Glutamatergic neuron (in vitro differentiated cells): ENCODE data around the gene SLC7A7. TPM values are rescaled to one million over a fixed set of nuclear protein-coding genes. Genes with fewer than 3 reads are reported as not detected.

Experiments used
- DNase-seq: peaks from one replicate; pipeline ENCODE4 v3.0.0; 2022
- H3K27ac Mint-ChIP-seq: one replicate; pipeline ENCODE4 v1.8.0; 2020; ENCODE audit warnings: mild to moderate bottlenecking, mixed read lengths, inconsistent platforms; ENCODE audit not compliant: unreplicated experiment
- H3K27me3 Mint-ChIP-seq: one replicate; pipeline ENCODE4 v1.8.0; 2020; ENCODE audit warnings: mild to moderate bottlenecking, moderate library complexity, mixed read lengths, inconsistent platforms; ENCODE audit not compliant: unreplicated experiment
- H3K36me3 Mint-ChIP-seq: one replicate; pipeline ENCODE4 v1.8.0; 2020; ENCODE audit warnings: mild to moderate bottlenecking, mixed read lengths, inconsistent platforms; ENCODE audit not compliant: unreplicated experiment
- H3K4me1 Mint-ChIP-seq: one replicate; pipeline ENCODE4 v1.8.0; 2020; ENCODE audit warnings: mild to moderate bottlenecking, low read depth, mixed read lengths, inconsistent platforms; ENCODE audit not compliant: unreplicated experiment
- H3K4me3 Mint-ChIP-seq: one replicate; pipeline ENCODE4 v1.8.0; 2020; ENCODE audit warnings: mild to moderate bottlenecking, mixed read lengths, inconsistent platforms; ENCODE audit not compliant: unreplicated experiment
- H3K9me3 Mint-ChIP-seq: one replicate; pipeline ENCODE4 v1.8.0; 2020; ENCODE audit warnings: mild to moderate bottlenecking, moderate library complexity, mixed read lengths, inconsistent platforms; ENCODE audit not compliant: unreplicated experiment
- CTCF ChIP-seq: fragments of 200-600 bp; sonication (generic); IDR thresholded peaks from one replicate; pipeline ENCODE4 v1.5.0; 2021; ENCODE audit not compliant: partially characterized antibody, unreplicated experiment
- total RNA-seq: library from RNA; stranded (reverse); fragmentation: NEBNext Ultra II Directional; extraction: Animal tissue kit (Norgen Biotek cat#: 25700); gene quantifications from one replicate; pipeline ENCODE4 v1.2.1, GENCODE V29; 2021; ENCODE audit not compliant: unreplicated experiment

The SLC7A7 gene
- total RNA-seq, 1 donor from 2014 or later: 1.7 TPM

- no peaks in the 10 kb centered on the region for H3K36me3 Mint-ChIP-seq
- peaks cover 8% of the 10 kb centered on the region for H3K27me3 Mint-ChIP-seq
- H3K9me3 Mint-ChIP-seq: peaks cover 2% of the 10 kb centered on the region
- no peak overlapping the region for H3K27ac Mint-ChIP-seq
- no peak overlapping the region for H3K4me3 Mint-ChIP-seq
- H3K4me1 Mint-ChIP-seq: peaks cover 6% of the 10 kb centered on the region
- no peak for DNase-seq
- no peak for TF ChIP-seq CTCF
Observed at GRCh38 chr14:22843123-22843925, 28.1 kb upstream of the SLC7A7 start.

- no peak overlapping the region for H3K27ac Mint-ChIP-seq
- peaks cover 8% of the 10 kb centered on the region for H3K27me3 Mint-ChIP-seq
- no peak overlapping the region for H3K4me3 Mint-ChIP-seq
- DNase-seq: no peak
- peaks cover 4% of the 10 kb centered on the region for H3K4me1 Mint-ChIP-seq
- no peak for TF ChIP-seq CTCF
- H3K9me3 Mint-ChIP-seq: peaks cover 6% of the 10 kb centered on the region
- no peaks in the 10 kb centered on the region for H3K36me3 Mint-ChIP-seq
Observed at GRCh38 chr14:22842211-22843122, 27.2 kb upstream of the SLC7A7 start.

GRCh38 chr14:22841769-22842168 is 26.5 kb upstream of the SLC7A7 start:
- no peak for DNase-seq
- peaks cover 9% of the 10 kb centered on the region for H3K9me3 Mint-ChIP-seq
- no peak for TF ChIP-seq CTCF
- peaks cover 4% of the 10 kb centered on the region for H3K4me1 Mint-ChIP-seq
- H3K36me3 Mint-ChIP-seq: no peaks in the 10 kb centered on the region
- no peak overlapping the region for H3K27ac Mint-ChIP-seq
- H3K4me3 Mint-ChIP-seq: no peak overlapping the region
- H3K27me3 Mint-ChIP-seq: peaks cover 11% of the 10 kb centered on the region

DNA sequence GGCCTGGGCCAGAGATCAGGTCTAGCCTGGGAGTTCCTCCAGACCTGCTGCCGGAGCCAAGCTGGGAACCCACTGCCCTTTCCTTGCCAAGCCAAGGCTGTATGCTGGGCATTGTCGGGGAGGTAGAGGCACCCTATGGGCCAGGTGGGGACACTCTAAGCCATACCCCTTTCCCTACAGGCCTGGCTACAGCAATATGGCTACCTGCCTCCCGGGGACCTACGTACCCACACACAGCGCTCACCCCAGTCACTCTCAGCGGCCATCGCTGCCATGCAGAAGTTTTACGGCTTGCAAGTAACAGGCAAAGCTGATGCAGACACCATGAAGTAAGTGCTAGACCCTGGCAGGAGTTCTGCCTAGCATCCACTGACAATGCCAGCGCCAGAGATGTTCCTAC is 26.1 kb upstream of the SLC7A7 start:
- peaks cover 5% of the 10 kb centered on the region for H3K4me1 Mint-ChIP-seq
- peaks cover 11% of the 10 kb centered on the region for H3K9me3 Mint-ChIP-seq
- H3K27ac Mint-ChIP-seq: no peak overlapping the region
- no peak for TF ChIP-seq CTCF
- no peak for DNase-seq
- H3K36me3 Mint-ChIP-seq: no peaks in the 10 kb centered on the region
- no peak overlapping the region for H3K4me3 Mint-ChIP-seq
- peaks cover 13% of the 10 kb centered on the region for H3K27me3 Mint-ChIP-seq
